GM12878 (cell line): Measurements from ENCODE around the gene PDCD1LG2. TPM values are rescaled to one million over a fixed set of nuclear protein-coding genes. Genes with fewer than 3 reads are reported as not detected.

Experiments used
- ATAC-seq: fragments of 200-7000 bp; cut with Tn5 transposase; 3 replicates; pipeline ENCODE4 v1.9.1; 2020; ENCODE audit warnings: mild to moderate bottlenecking, moderate library complexity
- BruUV-seq: library from RNA; stranded (reverse); fragments of 400-500 nt; replicated peaks from 2 replicates; lab custom pipeline; 2021; lab: Mats Ljungman, UMichigan
- CTCF ChIA-PET: fragments of 300-600 bp; sonication (Branson Sonifier 250); formaldehyde crosslinking; extraction: SDS; loops from one replicate; lab custom pipeline; 2021; ENCODE audit warnings: inconsistent platforms; lab: Yijun Ruan, JAX
- POLR2A ChIA-PET: fragments of 350-600 bp; formaldehyde crosslinking; extraction: SDS; loops from one replicate; lab custom pipeline; 2021; ENCODE audit warnings: inconsistent platforms; lab: Charles Lee
- RAD21 ChIA-PET: fragments of 300-600 bp; sonication (Branson Sonifier 250); formaldehyde crosslinking; loops from one replicate; lab custom pipeline; 2023; ENCODE audit warnings: antibody characterized with exemption; ENCODE audit not compliant: unreplicated experiment; lab: Charles Lee
- SMC1A ChIA-PET: fragments of 300-600 bp; sonication (Branson Sonifier 250); formaldehyde crosslinking; loops from one replicate; lab custom pipeline; 2023; ENCODE audit not compliant: unreplicated experiment, uncharacterized antibody; lab: Charles Lee
- DNase-seq: peaks from one replicate; pipeline ENCODE4 v3.0.0-alpha.2; 2011; ENCODE audit warnings: low read depth, low spot score
- FAIRE-seq: peaks from 3 replicates; lab custom pipeline; 2011; peaks lifted over from hg19 to GRCh38; lab: Jason Lieb, UNC
- H2AFZ ChIP-seq: 2 replicates; pipeline ENCODE4 v1.6.0; 2011; ENCODE audit warnings: low read depth, low read length, control low read depth; ENCODE audit not compliant: control insufficient read depth
- H3K27ac ChIP-seq: 2 replicates; pipeline ENCODE4 v1.5.1; 2011; ENCODE audit warnings: control low read depth; ENCODE audit not compliant: control insufficient read depth, insufficient read depth
- H3K27me3 ChIP-seq, 2 experiments: replicated peaks in 1 of 2; 2 replicates each; pipeline versions ENCODE4 v1.6.0 to v1.6.1; 2011; ENCODE audit warnings: low read length in 1 of 2; ENCODE audit not compliant: control insufficient read depth in 2 of 2, insufficient read depth in 2 of 2
- H3K36me3 ChIP-seq, 2 experiments: 2 replicates each; pipeline ENCODE4 v1.5.1; 2011; ENCODE audit warnings: low read length in 1 of 2; ENCODE audit not compliant: control insufficient read depth in 2 of 2, insufficient read depth in 2 of 2
- H3K4me1 ChIP-seq: 2 replicates; pipeline ENCODE4 v1.6.1; 2011; ENCODE audit warnings: mild to moderate bottlenecking, low read length, moderate library complexity, mixed read lengths; ENCODE audit not compliant: control insufficient read depth, insufficient read depth
- H3K4me2 ChIP-seq: 2 replicates; pipeline ENCODE4 v1.6.0; 2011; ENCODE audit warnings: control low read depth; ENCODE audit not compliant: control insufficient read depth, insufficient read depth
- H3K4me3 ChIP-seq: fragments of 200-600 bp; sonication (generic); 2 replicates; pipeline ENCODE4 v1.5.1; 2016
- H3K79me2 ChIP-seq: 2 replicates; pipeline ENCODE4 v1.6.0; 2011; ENCODE audit warnings: low read length; ENCODE audit not compliant: control insufficient read depth, insufficient read depth
- H3K9ac ChIP-seq: 2 replicates; pipeline ENCODE4 v1.8.0; 2011; ENCODE audit warnings: low read length, control low read depth, mixed read lengths; ENCODE audit not compliant: control insufficient read depth, insufficient read depth
- H3K9me3 ChIP-seq: replicated peaks from 3 replicates; pipeline ENCODE4 v1.5.1; 2011; ENCODE audit warnings: mild to moderate bottlenecking, low read length; ENCODE audit not compliant: control insufficient read depth, insufficient read depth
- H4K20me1 ChIP-seq: 2 replicates; pipeline ENCODE4 v1.6.0; 2011; ENCODE audit not compliant: control insufficient read depth, insufficient read depth
- ATF7 ChIP-seq: fragments of 450-650 bp; IDR thresholded peaks from 2 replicates; pipeline ENCODE4 v1.6.1; 2016; ENCODE audit warnings: low read depth, mild to moderate bottlenecking
- BACH1 ChIP-seq: fragments of 450-650 bp; IDR thresholded peaks from 2 replicates; pipeline ENCODE4 v1.6.1; 2017; ENCODE audit warnings: mild to moderate bottlenecking, borderline replicate concordance
- CHD1 ChIP-seq: IDR thresholded peaks from 2 replicates; pipeline ENCODE4 v1.6.1; 2012; ENCODE audit warnings: low read depth, low read length, improper control_type of control experiment
- DPF2 ChIP-seq: fragments of 450-650 bp; IDR thresholded peaks from 2 replicates; pipeline ENCODE4 v1.6.1; 2017; ENCODE audit warnings: mild to moderate bottlenecking
- FOXM1 ChIP-seq: IDR thresholded peaks from 2 replicates; pipeline ENCODE4 v1.6.1; 2012; ENCODE audit warnings: low read depth, mild to moderate bottlenecking, inconsistent platforms, low read length, moderate library complexity
- GATAD2B ChIP-seq: fragments of 450-650 bp; conservative IDR thresholded peaks from 2 replicates; pipeline ENCODE4 v1.6.1; 2017; ENCODE audit warnings: low read depth, mild to moderate bottlenecking, moderate library complexity
- IKZF2 ChIP-seq, 2 experiments: fragments of 450-650 bp; IDR thresholded peaks; 2 replicates each; pipeline ENCODE4 v1.6.1; 2017; ENCODE audit warnings: mild to moderate bottlenecking in 2 of 2, moderate library complexity in 2 of 2
- NR2C1 ChIP-seq: fragments of 450-650 bp; IDR thresholded peaks from 2 replicates; pipeline ENCODE4 v1.6.1; 2017; ENCODE audit warnings: antibody characterized with exemption, mild to moderate bottlenecking, moderate library complexity
- NR2F1 ChIP-seq: fragments of 450-650 bp; conservative IDR thresholded peaks from 2 replicates; pipeline ENCODE4 v1.6.1; 2017; ENCODE audit warnings: mild to moderate bottlenecking
- PKNOX1 ChIP-seq: fragments of 450-650 bp; IDR thresholded peaks from 2 replicates; pipeline ENCODE4 v1.6.1; 2016; ENCODE audit warnings: mild to moderate bottlenecking
- POLR2AphosphoS2 ChIP-seq: IDR thresholded peaks from 2 replicates; pipeline ENCODE4 v1.6.1; 2011; ENCODE audit warnings: low read depth, mild to moderate bottlenecking, low read length, improper control_type of control experiment, moderate library complexity
- RAD21 ChIP-seq: IDR thresholded peaks from 2 replicates; pipeline ENCODE4 v1.6.1; 2011; ENCODE audit warnings: mild to moderate bottlenecking, low read depth, low read length, moderate library complexity; ENCODE audit not compliant: insufficient read depth
- RAD51 ChIP-seq: fragments of 450-650 bp; IDR thresholded peaks from 2 replicates; pipeline ENCODE4 v1.6.1; 2016; ENCODE audit warnings: moderate library complexity, mild to moderate bottlenecking, inconsistent platforms
- RUNX3 ChIP-seq: IDR thresholded peaks from 2 replicates; pipeline ENCODE4 v1.6.1; 2012; ENCODE audit warnings: low read length, inconsistent platforms
- ZNF207 ChIP-seq: fragments of 450-650 bp; IDR thresholded peaks from 2 replicates; pipeline ENCODE4 v1.6.1; 2014; ENCODE audit warnings: antibody characterized with exemption, mild to moderate bottlenecking, borderline replicate concordance
- ZSCAN29 ChIP-seq: fragments of 450-650 bp; IDR thresholded peaks from 2 replicates; pipeline ENCODE4 v1.6.1; 2017; ENCODE audit warnings: mild to moderate bottlenecking, moderate library complexity
- WGBS: methylation state at CpG from one replicate; pipeline ENCODE4 v1.1.6; 2016; ENCODE audit warnings: low lambda C conversion rate; ENCODE audit not compliant: insufficient replicate concordance, insufficient coverage; ENCODE audit errors: missing lambda C conversion rate; 5-methylcytosine and 5-hydroxymethylcytosine counted together
- in situ Hi-C: fragments of 300-500 bp; cut with MboI; formaldehyde crosslinking; loops from 9 replicates; pipeline ENCODE4 v1.14.3; 2018; ENCODE audit warnings: mixed read lengths
- intact Hi-C: fragments of 100-400 bp; cut with micrococcal nuclease; formaldehyde crosslinking; loops from one replicate; pipeline ENCODE4 v1.14.2; 2022; ENCODE audit not compliant: unreplicated experiment
- polyA plus RNA-seq, 11 experiments: library from polyadenylated mRNA; depleted of rRNA in 4 of 11; unstranded in 6 of 11; stranded (reverse) in 5 of 11; fragments of >200 nt; fragmentation: Nextera tagmentation in 4 of 11; fragmentation: Illumina TruSeq in 1 of 11; extraction: Ambion mirVana in 4 of 11; extraction: Trizol in 1 of 11; gene quantifications; 1 replicate in 1 of 11; 2 replicates in 10 of 11; pipeline versions ENCODE4 v1.2.1 to v1.2.3, GENCODE V29; 2011 to 2016; ENCODE audit warnings: inconsistent platforms in 2 of 11, missing spikeins in 2 of 11, low read depth in 1 of 11
- total RNA-seq, 4 experiments: library from RNA; depleted of rRNA in 3 of 4; stranded (reverse); fragments of >200 nt in 3 of 4; fragmentation: Illumina TruSeq in 1 of 4; extraction: Trizol in 1 of 4; gene quantifications; 2 replicates each; pipeline versions ENCODE4 v1.2.1 to v1.2.3, GENCODE V29; 2013 to 2021

The PDCD1LG2 gene
- total and polyA plus RNA-seq, 10 of the 15 experiments (the other 5 are each of a cell fraction or from before 2014, with no cell fraction given), result 1.5 to 37.3 (median 3.0) TPM

- no peak overlapping the region for H3K9ac ChIP-seq
- ChIA-PET POLR2A (interaction anchor here (0.5 to 3.3 kb wide), 9 partner anchors 13 to 80 kb away, joined by 3 to 32 read pairs (median 5); partner anchors contain the start of genes CD274 and PDCD1LG2), CTCF (interaction anchor here (1.0 to 3.8 kb wide), 6 partner anchors 9 to 63 kb away, joined by 3 to 31 read pairs (median 4); no protein-coding TSS in a partner anchor), RAD21 (interaction anchor here (0.9 to 4.0 kb wide), 12 partner anchors 9 to 103 kb away, joined by 3 to 30 read pairs (median 6); partner anchors contain the start of genes CD274 and PDCD1LG2), SMC1A (interaction anchor here (0.9 to 6.0 kb wide), 15 partner anchors 9 to 85 kb away, joined by 3 to 54 read pairs (median 4); partner anchors contain the start of gene PDCD1LG2)
- peaks cover 18% of the 10 kb centered on the region for H3K4me1 ChIP-seq
- no peaks in the 10 kb centered on the region for H3K27me3 ChIP-seq
- H3K36me3 ChIP-seq, result no peaks in the 10 kb centered on the region
- H3K27ac ChIP-seq, result no peak overlapping the region
- ATAC-seq, result no peak
- no peak for FAIRE-seq
- no peak overlapping the region for H2AFZ ChIP-seq
- no peak overlapping the region for H3K4me3 ChIP-seq
- H3K4me2 ChIP-seq, result no peak overlapping the region
- no peak for DNase-seq
- in situ Hi-C loops, result no loop called here
- peaks cover 18% of the 10 kb centered on the region for H3K79me2 ChIP-seq
- TSS peak; percentile 13 for BruUV-seq
- H4K20me1 ChIP-seq, result no peaks in the 10 kb centered on the region
- no peaks in the 10 kb centered on the region; the same call in 1 of the 3 replicates for H3K9me3 ChIP-seq
- WGBS, result 97% methylated on average over 4 of the region's 4 CpGs
- no peak for TF ChIP-seq ZSCAN29
- TF ChIP-seq POLR2AphosphoS2, result no peak
- no peak for TF ChIP-seq DPF2
- intact Hi-C loops, result no loop called here
Observed at GRCh38 chr9:5524090-5524489, 13.8 kb downstream of the PDCD1LG2 start.

- ATAC-seq, result peak; percentile 62
- intact Hi-C loops, result loop anchor here (5.0 kb wide), 1 partner anchor 77 kb away; the partner anchor contains the start of gene CD274
- Histone ChIP-seq H3K79me2 (peaks cover 11% of the 10 kb centered on the region), H3K4me3 (peak overlapping the region; percentile 47; the same call in 1 of the 2 replicates), H3K27ac (peak overlapping the region; percentile 93), H3K4me2 (peak overlapping the region; percentile 92), H3K9me3 (no peaks in the 10 kb centered on the region; the same call in 1 of the 3 replicates), H3K27me3 (no peaks in the 10 kb centered on the region), H4K20me1 (no peaks in the 10 kb centered on the region), H3K36me3 (peaks cover 3 to 4% of the 10 kb centered on the region in 2 experiments; a peak in 2 of 4 replicates), H3K4me1 (peaks cover 43% of the 10 kb centered on the region), H3K9ac (peak overlapping the region; percentile 67), H2AFZ (peak overlapping the region; percentile 79)
- in situ Hi-C loops, result no loop called here
- peak; percentile 73 for DNase-seq
- ChIA-PET CTCF (interaction anchor here (0.6 to 2.9 kb wide), 16 partner anchors 10 to 303 kb away, joined by 3 to 12 read pairs (median 4); partner anchors contain the start of genes CD274, ERMP1 and PDCD1LG2), RAD21 (interaction anchor here (0.6 to 4.2 kb wide), 22 partner anchors 8 to 363 kb away, joined by 3 to 50 read pairs (median 6); partner anchors contain the start of genes CD274 and PDCD1LG2), POLR2A (interaction anchor here (0.5 to 5.0 kb wide), 23 partner anchors 8 to 98 kb away, joined by 3 to 67 read pairs (median 5); partner anchors contain the start of genes CD274, PDCD1LG2 and PLGRKT), SMC1A (interaction anchor here (0.7 to 6.8 kb wide), 23 partner anchors 7 to 80 kb away, joined by 3 to 87 read pairs (median 13); partner anchors contain the start of genes CD274 and PDCD1LG2)
- WGBS, result under 1% methylated on average over 4 of the region's 4 CpGs
- FAIRE-seq, result peak; percentile 41
- BruUV-seq, result no TSS peak
- peak; percentile 27; the same call in 1 of the 2 replicates for TF ChIP-seq RUNX3
- no peak; a peak in 1 of 4 replicates for TF ChIP-seq IKZF2 (IDR thresholded peaks at IDR 0.05)
- TF ChIP-seq RAD51, result no peak
- 0 out of 2 replicates have a peak, but pooled peaks have one; percentile 14 for TF ChIP-seq ATF7
- TF ChIP-seq NR2C1, result no peak
- 0 out of 2 replicates have a peak, but pooled peaks have one; percentile 0 for TF ChIP-seq RAD21
- TF ChIP-seq PKNOX1, result peak; percentile 63
- TF ChIP-seq GATAD2B, result no peak
- TF ChIP-seq ZNF207, result no peak
- peak; percentile 65 for TF ChIP-seq NR2F1
- no peak for TF ChIP-seq POLR2AphosphoS2
- no peak for TF ChIP-seq CHD1
- TF ChIP-seq FOXM1, result 0 out of 2 replicates have a peak, but pooled peaks have one; percentile 62
- no peak for TF ChIP-seq BACH1
Observed at GRCh38 chr9:5529683-5530221, 19.4 kb downstream of the PDCD1LG2 start.
